ENCODE measurements around the gene PELI2.
"Not testable (repeated sequence)": the region's sequence is repeated elsewhere in the genome, so short reads cannot be mapped to it uniquely, and the experiment has no call there.

PELI2 gene

DNA sequence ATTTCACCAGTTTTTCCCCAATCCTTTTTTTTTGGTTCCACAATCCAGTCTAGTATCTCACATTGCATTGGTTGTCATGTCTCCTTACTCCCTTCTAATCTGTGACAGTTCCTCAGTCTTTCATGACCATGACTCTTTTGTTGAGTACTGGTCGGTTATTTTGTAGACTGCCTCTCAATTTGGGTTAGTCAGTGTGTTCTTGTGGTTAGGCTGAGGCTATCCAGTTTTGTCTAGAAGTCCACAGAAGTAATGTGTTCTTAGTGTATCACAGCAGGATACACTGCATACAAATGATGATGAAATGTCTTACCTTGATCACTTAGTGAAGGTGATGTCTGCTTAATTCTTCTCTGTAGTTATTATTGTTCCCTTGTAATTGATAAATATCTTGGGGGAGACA is 24.8 kb downstream of the PELI2 start:
- no peak for DNase-seq (ENCODE audit: low spot score)

DNA sequence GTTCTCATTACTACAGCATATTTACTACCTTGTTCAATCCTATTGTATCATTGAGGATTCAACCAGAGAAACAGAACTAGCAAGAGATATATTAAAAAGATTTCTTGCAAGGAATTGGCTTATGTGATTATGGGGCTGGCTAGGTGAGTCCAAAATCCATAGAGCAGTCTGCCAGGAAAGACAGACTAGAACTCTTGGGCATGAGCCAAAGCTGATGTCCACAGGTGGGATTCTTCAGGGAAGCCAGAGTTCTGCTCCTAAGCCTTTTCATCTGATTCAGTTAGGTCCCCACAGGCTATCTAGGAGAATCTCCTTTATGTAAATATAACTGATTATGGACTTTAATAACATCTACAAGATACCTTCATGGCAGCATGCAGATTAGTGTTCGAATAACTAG is 26.0 kb downstream of the PELI2 start:
- DNase-seq (ENCODE audit: low spot score), result no peak

DNA sequence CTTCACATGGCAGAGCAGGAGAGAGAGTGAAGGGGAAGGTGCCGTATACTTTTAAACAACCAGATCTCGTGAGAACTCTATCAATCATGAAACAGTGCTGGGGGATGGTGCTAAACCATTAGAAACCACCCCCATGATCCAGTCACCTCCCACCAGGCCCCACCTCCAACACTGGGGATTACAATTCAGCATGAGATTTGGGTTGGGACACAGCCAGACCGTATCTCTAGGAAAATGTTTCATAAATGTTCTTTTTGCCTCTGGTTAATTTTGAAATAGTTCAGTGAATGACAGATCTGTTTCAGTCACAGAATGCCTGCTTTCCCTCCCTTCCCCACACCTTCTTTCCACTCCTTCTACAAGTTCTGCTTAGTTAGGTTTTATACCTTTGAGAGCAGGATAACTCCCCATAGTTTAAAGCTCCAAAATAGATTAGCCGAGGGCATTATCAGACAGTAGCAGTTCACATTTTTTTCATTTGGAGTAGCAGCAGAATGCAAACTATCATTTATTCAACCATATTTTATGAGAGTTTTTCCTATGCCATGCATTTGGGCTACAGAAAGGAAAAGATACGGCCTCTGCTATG is 27.1 kb downstream of the PELI2 start:
- DNase-seq (ENCODE audit: low spot score), result no peak

DNA sequence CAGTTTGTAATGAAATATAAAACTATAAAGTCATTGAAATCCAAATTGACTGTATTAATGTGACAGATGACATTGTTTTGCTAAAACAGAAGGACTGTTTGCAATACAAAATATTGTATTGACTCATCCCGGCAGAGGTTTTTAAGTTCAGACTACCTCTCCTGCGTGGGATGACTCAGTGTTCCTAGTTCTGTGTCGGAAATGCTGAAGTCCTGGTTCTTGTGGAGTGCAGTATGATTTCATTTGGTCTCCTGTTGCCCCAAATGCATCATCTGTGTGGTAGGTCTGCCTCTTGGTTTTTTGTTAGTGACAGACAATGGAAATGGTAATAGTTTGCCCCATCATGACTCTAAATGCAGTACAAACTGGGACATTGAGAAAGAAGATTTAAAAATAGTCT is 27.8 kb downstream of the PELI2 start:
- no peak for DNase-seq (ENCODE audit: low spot score)

DNA sequence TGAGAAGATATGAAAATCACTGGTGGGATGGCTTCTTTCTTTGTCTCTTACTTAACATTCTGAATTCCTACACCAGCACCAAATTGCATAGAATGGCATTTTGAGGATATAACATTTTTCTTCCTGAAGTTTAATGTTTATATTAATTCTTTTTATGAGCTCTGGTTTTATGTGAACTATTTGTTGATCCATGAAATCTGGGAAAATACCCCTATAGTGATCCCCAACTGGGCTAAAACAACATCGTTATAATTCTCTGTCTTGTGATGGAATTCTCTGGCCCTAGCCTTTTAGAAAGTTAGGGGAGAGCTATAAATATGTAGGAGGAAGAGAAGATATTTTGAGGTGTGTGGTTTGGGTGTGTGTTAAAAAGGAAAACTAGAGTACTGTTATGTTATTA is 29.2 kb downstream of the PELI2 start:
- DNase-seq (ENCODE audit: low spot score), result no peak

DNA sequence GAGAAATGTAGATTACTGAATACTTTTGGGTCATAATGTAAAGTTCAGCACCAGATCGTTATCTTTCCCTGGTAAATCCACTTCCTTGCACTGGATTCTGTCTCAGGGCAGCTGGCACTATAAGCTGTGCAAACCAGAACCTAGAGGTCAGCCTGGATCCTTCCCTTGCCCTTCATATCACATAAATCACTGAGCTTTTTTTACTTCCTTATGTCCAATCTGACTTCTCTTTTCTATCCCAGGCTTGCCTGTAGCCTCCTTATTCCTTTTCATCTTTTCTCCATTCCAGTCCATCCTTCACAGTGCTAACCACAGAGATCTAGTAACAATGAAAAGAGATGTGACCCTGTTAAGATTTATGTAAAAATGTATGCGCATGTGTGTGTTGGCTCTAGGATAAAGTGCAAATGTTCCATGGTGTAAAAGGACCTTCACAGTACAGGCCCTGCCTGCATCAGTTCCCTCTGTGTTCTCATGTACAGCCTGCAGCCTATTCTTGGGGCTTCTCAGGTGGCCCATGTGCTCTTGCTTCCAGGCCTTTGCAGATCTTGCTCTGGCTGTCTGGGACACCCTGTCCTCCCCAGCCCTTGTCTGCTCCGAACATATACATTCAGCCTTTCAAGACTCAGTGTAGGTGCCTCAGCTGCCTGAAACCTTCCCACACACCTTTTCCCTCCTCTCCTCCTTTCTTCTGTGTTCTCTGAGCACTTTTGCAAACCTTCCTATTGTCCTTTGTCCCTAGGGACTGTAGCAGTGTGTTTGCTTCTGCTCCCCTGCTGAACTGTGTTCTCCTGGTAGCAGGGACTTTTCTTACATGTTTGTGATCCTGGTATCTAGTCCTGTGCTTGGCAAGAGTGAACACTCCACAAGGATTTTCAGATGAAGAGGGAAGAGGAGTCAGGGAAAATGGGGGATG is 30.0 kb downstream of the PELI2 start:
- no peak for DNase-seq (ENCODE audit: low spot score)

DNA sequence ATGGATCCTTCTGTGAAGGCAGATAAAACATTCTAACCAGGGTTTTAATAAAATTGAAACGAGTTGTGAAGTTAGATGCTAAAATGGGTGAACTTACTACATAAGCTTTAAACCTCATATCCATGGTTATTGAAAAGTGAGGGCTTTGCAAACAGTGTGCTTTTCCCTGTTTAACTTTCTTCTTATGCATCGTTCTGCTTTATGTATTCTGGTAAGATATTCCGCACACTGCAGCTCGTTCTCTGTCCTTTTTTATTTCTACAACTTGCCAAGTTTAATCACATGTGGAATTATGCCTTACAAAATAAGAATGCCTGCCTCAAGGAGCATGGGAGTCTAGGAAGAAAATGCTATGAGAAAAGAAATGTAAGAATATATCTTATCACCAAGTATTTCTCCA is 30.9 kb downstream of the PELI2 start:
- DNase-seq (ENCODE audit: low spot score), result no peak

DNA sequence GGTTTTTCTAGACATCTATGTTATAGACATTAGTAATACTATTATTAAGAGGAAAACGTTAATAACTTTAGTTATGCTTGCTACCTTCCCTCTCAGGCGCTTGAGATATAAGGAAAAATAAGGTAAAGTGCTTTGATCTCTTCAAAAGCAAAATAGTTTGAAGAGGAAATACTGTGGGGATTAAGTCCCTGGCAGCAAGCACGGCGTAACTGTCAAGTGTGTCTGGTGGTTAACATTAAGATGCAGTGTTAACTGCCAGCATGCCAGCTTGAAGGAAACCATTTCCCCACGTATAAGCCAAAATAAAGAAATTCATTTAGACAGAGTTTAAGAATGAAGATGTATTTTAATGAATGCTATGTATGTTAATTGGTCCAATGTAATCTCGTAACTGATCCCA is 31.8 kb downstream of the PELI2 start:
- DNase-seq (ENCODE audit: low spot score), result no peak

DNA sequence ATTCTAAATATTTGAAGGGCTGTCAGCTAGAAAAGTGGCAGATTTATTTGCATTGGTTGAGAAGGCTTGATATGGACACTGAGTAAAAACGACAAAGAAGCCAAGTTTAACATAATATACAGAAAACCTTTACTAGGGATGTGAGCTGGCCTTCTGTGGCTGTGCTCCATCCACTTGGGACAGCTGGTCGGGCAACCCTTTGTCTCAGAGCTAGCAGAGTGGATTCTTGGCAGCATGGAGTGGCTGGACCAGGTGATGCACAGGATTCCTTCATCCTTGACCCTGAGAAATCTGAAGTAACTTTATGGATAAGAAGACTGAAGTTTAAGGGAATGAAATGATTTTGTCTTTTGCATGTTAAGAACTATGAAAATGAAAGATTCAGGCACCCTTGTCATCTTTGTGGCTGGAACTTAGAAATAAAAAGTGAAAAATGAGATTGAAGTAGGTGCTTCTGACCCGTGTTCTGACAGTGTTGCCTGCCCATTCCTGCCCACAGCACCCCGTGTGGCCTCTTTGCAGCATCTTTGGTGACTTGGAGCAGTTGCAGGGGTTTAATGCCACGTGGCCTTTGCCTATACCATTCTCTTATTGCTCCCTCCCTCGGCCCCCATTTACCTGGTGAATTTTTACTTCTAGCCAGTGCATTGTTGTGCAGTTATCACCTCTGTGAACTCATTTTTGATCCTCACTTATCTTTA is 32.6 kb downstream of the PELI2 start:
- no peak for DNase-seq (ENCODE audit: low spot score)

DNA sequence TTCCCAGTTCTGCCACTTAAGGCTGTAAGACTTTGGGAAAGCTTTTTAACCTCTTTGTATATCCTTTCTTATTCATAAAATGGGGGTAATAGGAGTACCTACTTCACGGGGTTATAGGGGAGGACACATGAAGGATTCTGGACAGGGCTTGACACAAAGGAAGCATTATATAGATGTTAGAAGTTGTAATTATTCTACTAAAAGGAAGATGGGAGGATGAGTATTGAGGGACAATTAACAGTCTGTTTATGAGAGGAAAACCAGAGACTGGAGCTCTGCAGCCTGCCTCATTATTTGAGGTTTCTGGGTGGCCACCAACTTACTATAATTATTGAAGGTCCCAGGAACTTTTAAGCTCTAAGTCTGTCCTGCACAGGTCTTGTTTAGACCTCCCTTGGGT is 34.0 kb downstream of the PELI2 start:
- no peak for DNase-seq (ENCODE audit: low spot score)

DNA sequence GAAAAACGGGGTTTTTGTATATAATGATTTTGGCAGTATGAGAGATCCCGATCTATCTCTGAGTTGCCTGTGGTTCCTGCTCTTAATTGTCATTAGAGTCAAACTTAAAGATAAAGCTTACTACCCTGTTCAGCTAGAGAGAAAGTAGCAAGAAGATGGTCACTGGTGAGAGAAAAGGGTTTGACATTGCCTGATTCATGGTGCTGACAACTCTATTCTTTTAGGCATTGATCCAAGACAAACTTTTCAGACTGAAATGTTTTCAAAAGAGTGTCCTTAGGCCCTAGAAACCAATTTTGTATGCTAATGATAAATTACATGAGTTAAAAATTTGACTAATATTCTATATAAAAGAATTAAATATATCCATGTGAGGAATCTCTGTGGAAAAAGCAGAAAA is 35.1 kb downstream of the PELI2 start:
- no peak for DNase-seq (ENCODE audit: low spot score)

DNA sequence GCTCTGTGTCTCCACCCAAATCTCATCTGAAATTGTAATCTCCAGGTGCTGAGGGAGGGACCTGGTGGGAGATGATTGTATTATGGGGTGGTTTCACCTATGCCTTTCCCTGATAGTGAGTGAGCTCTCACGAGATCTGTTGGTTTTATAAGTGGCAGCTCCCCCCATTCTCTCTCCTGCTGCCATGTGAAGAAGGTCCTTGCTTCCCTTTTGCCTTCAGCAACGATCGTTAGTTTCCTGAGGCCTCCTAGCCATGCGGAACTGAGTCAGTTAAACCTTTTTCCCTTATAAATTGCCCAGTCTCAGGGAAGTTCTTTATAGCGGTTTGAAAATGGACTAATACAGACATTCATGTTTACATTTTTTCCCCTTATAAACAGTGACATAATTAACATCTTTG is 36.1 kb downstream of the PELI2 start:
- DNase-seq (ENCODE audit: low spot score), result no peak

DNA sequence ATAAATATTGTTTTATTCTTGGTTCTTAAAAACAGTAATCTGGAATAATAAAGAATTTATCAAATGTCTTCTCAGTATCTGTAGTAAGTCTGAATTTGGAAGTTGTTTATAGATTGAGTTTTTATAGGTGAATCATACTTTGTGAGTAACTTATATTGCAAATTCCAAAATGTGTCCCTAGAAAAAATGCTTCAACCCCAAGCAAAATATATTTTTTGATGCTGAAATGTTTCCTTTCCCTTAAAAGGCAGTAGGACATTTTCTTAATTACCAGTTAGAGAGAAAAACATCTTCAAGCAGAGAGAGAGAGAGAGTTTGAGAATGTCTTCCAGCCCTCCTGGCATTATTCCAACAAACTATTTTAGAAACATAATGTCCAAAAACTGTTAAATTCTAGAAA is 37.9 kb downstream of the PELI2 start:
- DNase-seq (ENCODE audit: low spot score), result no peak

DNA sequence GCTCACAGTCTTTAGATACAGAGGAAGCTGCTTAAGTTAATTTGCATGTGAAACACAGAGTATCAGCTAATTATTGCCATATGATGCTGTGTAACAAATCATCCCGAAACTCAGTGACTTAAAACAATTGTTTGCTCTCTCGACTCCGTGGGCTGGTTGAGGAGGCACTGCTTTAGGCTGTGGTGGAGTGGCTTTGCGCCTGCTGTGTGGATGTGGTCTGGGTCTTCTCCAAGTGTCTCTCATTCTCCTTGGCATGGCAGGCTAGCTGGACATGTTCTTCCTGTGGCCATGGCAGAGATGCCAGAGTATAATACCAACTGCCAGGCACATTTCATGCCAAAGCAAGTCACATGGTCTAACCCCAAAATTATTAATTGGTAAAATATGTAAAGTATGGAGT is 40.9 kb downstream of the PELI2 start:
- DNase-seq (ENCODE audit: low spot score), result no peak

DNA sequence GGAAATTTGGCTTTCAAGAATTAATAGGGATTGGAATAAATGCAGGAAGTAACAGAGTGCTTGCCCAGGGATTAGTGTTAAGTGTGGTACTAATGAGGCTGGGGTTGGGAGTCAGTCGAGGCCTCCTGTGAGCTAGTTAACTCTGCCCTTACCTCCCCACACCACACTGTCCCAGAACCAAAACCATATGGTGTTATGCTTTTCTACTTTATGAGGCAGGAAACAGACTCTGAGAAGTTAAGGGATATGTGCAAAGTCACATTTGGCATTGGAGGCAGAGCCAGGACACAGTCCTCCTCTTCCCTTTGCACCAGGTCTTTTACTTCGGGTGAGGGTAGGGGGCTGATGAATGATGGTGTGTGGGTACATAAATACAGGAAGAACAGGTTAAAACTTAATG is 41.9 kb downstream of the PELI2 start:
- DNase-seq (ENCODE audit: low spot score), result no peak

DNA sequence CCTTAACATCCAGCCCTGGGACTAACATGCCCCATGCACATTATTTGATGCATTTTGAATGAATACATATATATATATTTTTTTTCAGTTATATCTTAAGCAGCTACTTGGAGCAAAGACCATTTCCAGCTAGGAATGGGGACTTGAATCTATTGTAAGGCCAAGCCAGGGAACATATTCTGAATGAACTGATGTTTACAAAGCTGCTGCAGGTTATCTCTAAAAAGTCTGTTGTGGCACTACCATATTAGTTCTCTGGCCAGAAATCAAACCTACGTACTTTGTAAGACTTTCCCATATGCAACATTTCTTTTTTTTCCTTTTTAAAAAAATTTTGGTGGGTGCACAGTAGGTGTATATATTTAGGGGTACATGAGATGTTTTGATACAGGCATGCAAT is 43.4 kb downstream of the PELI2 start:
- DNase-seq (ENCODE audit: low spot score), result no peak

DNA sequence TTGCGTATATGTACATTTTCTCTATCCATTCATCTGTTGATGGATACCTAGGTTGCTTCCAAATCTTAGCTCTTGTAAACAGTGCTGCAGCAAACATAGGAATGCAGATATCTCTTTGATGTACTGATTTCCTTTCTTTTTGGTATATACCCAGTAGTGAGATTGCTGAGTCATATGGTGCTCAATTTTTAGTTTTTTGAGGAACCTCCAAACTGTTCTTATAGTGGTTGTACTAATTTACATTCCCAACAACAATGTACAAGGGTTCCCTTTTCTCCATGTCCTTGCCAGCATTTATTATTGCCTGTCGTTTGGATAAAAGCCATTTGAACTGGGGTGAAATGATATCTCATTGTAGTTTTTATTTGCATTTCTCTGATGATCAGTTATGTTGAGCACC is 44.3 kb downstream of the PELI2 start:
- no peak for DNase-seq (ENCODE audit: low spot score)

DNA sequence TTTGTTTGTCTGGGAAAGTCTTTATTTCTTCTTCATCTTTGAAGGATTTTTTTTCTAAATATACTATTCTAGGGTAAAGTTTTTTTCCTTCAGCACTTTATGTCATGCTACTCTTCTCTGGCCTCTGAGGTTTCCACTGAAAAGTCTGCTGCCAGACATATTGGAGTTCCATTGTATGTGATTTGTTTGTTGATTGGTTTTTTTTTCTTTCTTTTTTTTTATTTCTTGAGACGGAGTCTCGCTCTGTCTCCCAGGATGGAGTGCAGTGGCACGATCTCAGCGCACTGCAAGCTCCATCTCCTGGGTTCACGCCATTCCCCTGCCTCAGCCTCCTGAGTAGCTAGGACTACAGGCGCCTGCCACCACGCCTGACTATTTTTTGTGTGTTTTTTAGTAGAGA is 48.4 kb downstream of the PELI2 start:
- not testable (repeated sequence) for DNase-seq (ENCODE audit: low spot score)

DNA sequence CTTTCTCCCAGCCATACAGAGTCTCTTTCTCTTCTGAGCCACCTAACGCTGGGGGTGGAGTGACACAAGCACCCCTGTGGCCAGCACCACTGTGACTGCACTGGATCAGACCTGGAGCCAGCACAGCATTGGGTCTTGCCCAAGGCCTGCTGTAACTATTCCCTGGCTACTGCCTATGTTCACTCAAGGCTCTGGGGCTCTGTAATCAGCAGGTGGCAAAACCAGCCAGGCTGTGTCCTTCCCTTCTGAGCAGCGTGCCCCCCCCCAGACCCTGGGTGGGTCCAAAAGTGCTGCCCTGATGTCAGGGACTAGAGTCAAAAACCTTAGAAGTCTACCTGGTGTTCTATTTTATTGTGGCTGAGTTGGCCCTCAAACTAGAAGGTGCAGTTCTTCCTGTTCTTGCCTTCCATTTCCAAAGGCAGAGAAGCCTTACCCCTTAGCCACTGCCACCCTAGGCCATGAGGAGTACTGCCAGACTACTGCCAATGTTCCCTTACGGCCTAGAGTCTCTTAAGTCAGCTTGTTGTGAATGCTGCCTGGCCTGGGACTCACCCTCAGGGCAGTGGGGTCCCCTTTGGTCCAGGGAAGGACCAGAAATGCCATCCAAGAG is 49.9 kb downstream of the PELI2 start:
- no peak for DNase-seq (ENCODE audit: low spot score)

DNA sequence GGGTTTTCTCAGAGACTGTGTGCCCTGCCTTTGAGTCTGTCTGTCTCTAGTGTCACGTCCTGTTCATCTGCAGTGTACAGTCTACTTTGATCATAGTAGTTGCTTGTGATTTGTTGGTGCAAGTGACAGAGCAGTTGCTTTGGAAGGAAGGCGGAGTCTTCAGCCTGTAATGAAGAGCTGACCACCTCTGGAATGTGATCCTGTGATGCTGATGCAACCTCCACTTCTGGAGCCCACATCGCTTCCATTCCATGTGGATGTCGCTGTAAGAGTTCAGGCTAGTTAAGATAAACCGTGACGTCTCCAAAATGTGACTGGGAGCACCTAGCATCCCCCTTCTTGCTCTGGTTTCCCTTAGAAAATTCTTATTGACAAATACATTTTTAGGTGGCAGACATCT is 51.8 kb downstream of the PELI2 start:
- DNase-seq (ENCODE audit: low spot score), result no peak

DNA sequence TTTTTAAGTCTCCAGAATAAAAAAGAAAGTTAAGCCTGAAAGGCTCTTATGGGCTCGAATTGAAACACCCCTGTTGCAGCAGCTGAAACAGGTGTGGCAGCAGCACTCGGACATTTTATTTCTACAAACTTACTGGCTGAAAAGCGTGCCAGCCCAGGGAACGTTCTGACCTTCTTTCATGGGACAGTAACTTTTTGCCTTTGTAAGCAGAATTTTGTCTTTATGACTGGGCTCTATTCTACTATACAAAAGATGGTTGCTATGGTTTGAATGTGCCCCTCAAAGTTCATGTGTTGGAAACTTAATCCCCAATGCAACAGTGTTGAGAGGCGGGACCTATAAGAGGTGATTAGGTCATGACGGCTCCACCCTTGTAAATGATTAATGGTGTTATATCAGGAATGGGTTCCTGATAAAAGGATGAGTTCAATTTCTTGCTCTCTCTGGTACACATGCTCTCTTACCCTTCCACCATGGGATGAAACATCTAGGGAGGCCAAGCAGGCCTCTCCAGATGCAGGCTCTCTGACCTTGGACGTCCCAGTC is 52.7 kb downstream of the PELI2 start:
- DNase-seq (ENCODE audit: low spot score), result no peak

DNA sequence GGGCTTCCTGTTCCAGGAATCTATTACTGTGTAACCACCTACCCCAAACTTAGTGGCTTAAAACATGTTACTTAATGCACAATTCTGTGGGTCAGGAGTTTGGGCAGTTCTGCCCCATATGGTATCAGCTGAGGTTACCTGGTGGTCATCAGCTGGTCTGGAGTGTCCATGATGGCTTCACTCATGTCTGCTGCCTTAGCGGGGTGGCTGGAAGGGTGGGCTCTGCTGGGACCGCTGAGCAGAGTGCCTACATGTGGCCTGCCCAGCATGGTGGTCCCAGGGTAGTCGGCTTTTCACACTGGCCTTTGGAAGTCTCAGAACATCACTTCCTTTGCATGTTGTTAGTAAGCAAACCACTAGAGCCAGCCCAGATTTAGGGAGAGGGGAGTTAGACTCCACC is 53.9 kb downstream of the PELI2 start:
- DNase-seq (ENCODE audit: low spot score), result no peak

DNA sequence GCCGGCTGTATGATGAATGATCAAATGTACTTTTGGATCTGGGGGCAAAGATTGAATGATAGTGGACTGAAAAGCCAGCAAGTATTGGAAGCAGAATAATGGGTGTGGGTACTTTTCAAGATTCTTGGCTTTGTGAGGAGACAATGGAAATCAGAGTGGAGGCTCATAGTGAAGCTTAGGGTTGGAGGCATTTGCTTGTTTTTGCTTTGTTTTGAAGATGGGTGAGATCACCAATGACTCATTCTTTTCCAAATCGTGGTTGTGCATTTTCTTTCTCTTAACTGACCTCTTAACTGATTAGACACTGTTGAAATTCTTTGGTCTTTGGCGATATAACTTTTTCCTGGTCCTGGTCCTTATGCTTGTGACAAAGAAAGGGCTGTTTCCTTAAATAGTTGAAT is 54.4 kb downstream of the PELI2 start:
- no peak for DNase-seq (ENCODE audit: low spot score)
